Tongue (tissue), 2 donors: ENCODE data around the gene COL23A1. TPM values are rescaled to one million over a fixed set of nuclear protein-coding genes. Genes with fewer than 3 reads are reported as not detected.

Source experiments
- DNase-seq: peaks from one replicate; pipeline ENCODE4 v3.0.0-alpha.2; 2015
- total RNA-seq: library from RNA; depleted of rRNA; stranded (reverse); fragments of >200 nt; gene quantifications from one replicate; pipeline ENCODE4 v1.2.3, GENCODE V29; 2014

COL23A1 gene
- total RNA-seq, 1 donor from 2014 or later, result 5.4 TPM

- DNase-seq, result no peak
These were observed 35.9 kb downstream of the COL23A1 start for GRCh38 chr5:178554311-178554710.

DNA sequence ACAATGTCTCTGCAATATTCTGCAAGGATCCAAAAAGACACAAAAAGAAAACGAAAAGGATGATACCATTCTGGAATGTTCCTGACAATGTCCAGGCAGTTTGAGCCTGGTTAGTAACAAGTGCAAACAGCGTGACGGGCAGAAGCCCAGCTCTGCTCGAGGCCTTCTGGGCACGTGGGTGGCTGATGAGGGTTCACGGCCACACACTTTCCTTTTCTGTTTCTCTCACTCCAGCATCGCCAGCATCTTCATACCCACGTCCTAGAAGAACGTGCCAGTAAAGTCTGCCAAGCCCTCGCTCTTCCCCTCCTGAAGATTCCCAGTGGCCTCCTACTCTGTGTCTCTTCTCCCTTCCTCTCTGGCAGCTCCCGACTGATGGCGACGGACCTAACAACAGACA is 36.7 kb downstream of the COL23A1 start:
- no peak for DNase-seq

DNA sequence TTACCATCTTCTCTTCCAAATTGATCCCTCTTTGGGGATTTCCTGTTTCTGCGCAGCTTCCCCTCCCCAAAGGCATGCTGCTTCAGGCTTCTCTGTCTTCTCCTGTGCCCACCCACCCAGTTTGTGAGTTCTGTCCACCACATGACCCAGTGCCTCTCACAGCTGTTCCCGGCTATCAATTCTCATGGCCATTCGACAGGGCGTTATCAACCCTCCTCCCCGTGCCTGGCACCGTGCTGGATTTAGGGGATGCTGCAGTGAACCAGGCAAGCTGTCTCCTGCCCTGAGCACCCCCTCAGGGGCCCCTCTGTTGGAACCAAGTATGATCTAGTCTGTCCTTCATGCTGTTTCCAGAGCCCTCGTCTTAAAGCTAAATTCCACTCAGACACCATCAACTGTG is 38.7 kb downstream of the COL23A1 start:
- DNase-seq, result no peak

GRCh38 chr5:178551059-178551458 is 39.1 kb downstream of the COL23A1 start:
- DNase-seq, result peak; percentile 58

GRCh38 chr5:178548746-178549145 is 41.4 kb downstream of the COL23A1 start:
- no peak for DNase-seq

GRCh38 chr5:178547753-178548415 is 42.3 kb downstream of the COL23A1 start:
- DNase-seq, result no peak

DNA sequence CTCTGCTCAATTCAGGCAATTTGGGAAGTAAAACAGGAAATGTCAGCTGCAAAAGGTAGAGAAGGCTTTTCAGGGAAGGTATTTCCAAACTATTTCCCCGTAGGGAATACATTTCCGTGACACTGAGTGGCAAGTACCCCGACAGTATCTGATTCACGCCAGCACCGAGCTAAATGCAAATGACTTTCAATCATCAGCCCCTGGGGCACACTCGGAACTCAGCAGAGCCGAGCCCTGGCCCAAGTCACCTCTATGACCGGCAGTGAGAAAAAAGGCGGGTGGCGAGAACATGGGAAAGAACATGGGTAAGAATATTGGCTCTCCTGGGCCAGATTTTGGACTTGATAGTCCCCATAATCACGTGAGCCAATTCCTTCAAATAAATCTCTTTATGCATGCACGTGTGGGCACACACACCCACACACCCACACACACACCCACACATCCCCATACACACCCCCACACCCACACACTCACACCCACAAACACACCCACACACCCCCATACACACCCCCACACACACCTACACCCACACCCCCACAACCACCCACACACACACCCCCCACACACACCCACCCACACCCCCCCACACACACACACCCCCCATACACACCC is 43.0 kb downstream of the COL23A1 start:
- DNase-seq, result no peak

- no peak for DNase-seq
These were observed 43.5 kb downstream of the COL23A1 start for GRCh38 chr5:178546675-178547033.

DNA sequence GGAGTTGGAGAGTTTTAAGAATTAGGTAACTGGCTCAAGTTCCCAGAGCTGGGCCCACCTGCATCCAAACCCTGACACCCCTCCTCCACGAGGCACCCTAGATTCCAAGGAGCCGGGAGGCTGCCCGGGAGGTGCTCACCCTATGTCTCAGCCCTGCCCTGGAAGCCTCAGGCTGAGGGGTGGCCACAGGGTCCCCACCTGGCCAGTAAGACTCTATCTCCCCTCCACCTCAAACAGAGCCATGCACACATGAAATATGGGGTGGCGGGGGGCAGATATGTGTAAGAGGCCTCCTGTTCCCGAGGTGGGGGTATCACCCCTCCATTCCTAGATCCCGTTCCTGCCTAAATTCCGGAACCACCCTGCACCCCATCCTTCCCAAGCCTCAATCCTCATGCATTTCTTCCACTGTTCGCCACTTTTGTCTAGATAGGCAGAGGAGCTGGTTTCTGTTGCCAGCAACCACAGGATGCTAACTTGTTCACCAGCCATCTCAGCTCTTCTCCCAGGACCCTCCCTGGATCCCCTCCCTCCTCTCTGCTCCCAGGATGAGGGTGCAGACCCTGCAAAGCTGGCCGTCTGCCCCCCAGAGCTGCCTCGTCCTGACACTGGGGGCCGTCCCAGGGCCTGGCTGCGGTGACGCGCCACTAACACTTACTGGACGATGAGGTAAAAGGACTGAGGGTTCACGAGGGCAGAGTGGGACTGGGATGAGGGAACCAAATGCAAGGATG is 44.1 kb downstream of the COL23A1 start:
- no peak for DNase-seq

DNA sequence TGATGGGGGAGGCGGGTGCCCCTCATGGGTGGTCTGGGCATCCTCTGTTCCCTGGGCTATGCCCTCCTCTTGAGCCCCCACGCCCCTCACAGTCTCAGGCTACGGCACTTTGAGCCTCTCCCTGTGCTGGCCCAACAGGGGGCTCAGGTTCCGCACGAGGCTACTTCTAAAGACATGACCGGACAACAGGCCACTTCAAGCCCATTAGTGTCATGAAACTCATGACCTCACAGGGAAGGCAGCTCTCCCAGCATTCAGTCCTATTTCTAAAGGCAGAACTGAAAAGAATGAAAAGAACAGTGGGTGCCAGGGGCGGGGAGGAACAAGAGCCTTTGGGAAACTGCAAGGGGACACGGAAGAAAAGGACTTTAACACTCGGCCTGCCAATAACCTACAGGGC is 45.0 kb downstream of the COL23A1 start:
- no peak for DNase-seq

DNA sequence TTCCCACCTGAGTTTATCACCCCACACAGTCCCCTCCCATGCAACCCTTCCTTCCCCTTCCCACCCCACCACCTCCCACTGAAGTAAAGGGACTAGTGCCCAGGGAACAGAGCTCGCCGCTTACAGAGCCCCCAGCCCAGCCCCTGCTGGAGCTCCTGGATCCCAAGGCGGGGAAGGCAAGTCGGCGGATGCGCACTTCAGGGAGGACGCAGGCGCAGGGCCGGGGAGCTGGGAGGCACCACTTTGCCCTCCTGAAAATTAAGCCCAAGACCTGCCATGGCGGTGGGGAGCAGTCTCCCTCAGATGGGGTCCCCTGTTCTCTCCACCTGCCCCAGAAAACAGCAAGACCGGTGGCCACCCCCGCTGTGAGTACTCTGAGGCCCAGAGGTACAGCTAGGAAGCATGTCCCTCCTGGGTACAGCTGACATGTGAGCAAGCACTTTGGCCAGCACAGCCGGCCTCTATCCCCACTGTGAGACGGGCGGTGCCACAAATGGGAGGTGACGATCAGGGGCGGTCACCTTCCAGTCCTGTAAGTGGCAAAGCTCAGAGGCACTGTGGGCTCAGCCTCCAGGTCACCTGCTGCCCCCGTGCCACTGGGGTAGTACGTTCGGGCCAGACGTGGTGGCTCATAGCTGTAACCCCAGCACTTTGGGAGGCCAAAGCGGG is 45.9 kb downstream of the COL23A1 start:
- DNase-seq, result no peak

DNA sequence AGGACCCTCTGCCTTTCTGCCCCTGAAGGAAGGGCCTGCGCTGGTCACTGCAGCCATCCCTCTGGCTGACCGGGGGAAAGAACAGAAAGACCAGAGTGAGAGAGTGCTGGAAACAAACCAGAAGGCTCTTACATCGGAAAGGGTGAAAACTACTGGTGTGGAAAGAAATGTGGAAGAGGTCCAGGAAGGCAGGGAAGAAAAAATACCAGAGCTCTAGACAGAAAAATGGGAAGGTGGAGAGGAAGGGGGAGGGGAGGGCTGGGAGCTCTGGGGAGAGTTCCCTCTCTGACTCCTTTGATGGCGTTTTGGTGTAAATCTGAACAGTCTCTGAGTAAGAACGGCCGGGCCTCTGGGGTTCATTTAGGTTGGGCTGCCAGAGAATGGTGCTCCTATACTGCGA is 47.7 kb downstream of the COL23A1 start:
- peak; percentile 75 for DNase-seq

GRCh38 chr5:178540526-178540925 is 49.7 kb downstream of the COL23A1 start:
- DNase-seq, result no peak

GRCh38 chr5:178538741-178539229 is 51.4 kb downstream of the COL23A1 start:
- DNase-seq, result no peak

DNA sequence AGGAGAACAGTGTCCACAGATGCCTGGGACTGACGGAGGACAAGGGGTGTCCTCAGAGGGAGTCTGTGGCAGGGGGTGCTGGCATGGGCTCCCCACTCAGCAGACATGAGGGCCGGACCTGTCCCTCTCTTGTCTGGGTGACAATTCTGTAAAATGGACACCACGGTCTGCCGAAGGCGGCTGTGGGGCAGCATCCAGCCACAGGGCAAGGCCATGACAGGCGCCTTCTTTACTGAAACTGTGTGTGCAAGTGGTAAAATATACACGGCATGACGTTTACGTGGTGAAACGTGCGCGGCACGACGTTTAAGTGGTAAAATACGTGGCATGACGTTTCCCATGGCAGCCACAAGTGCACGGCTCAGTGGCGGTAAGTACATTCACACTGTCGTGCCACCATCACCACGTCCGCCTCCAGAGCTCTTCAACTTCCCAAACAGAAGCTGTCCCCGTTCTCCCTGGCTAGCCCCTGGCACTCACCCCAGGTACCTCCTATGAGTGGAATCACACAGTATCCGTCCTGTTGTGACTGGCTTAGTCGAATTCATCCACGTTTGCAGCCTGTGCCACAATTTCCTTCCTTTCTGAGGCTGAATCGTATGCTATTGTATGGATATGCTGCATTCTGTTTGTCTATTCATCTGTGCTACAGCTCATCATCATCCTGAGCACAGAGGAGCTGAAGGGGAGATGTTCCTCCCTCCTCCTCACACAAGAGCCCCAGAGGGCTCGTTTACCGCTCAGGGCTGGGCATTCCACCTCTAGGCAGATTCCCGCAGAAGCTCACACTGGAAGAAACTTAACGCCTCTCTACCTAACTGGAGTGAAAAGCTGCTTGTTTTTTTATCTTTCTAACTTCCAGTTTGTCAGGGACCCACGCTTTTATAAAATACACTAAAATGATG is 52.5 kb downstream of the COL23A1 start:
- DNase-seq, result no peak

DNA sequence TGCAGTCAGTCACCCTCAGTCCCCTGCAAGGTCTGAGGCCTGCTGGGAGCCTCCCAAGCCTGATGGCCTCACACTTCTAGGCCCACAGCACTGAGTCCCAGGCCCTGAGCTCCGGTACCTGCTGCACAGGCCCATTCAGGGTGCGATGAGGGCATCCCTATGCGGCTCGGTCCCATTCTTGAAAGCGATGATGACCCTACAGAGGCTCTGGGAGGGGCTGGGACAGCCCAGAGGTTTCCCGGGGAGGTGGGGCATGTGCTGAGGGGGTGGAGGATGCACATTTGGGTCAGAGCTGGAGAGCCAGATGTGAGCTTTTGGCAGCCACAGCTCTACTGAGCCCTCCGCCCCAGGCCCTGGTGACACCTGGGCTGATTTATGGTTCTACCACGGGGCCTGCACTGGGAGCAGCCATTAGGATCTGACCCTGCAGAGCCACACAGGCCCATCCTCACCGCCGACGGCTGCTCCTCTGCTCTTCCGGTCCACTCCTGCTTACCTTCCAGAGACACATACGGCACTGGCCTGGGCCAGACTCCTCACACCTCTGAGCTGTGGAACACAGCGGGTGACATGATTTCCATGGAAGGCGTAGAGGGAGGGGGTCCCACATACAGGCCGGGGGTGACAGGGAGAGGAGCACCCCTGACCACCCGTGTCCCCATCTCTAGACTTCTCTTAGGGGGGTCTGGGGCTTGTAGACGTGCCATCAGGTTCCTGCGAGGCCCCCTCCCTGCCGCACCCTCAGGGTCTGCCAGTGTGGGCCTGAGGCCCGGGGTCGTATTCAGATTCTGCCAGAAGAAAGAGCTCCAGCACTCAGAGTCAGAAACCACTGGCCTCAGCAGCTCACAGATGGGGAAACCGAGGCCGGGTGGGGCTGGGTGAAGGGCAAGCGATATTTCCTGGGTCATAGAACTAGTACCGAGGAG is 53.4 kb downstream of the COL23A1 start:
- no peak for DNase-seq

- DNase-seq, result no peak
These were observed 54.7 kb downstream of the COL23A1 start for GRCh38 chr5:178535299-178536175.

- DNase-seq, result no peak
These were observed 57.1 kb downstream of the COL23A1 start for GRCh38 chr5:178533136-178533535.

DNA sequence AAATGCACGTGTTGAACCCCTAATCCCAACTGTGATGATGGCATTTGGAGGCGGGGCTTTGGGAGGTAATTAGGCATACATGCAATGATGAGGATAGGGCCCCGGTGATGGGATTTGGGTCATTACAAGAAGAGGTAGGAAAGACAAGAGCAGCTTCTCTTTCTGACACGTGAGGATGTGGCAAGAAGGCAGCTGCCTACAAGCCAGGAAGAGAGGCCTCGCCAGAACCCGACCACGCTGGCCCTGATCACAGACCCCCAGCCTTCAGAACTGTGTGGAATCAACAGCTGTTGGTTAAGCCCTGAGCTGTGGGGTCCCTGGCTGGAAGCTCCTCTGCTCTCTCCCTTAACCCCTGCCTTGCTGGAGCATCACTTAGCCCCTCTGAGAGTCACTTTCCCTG is 57.5 kb downstream of the COL23A1 start:
- DNase-seq, result peak; percentile 34

DNA sequence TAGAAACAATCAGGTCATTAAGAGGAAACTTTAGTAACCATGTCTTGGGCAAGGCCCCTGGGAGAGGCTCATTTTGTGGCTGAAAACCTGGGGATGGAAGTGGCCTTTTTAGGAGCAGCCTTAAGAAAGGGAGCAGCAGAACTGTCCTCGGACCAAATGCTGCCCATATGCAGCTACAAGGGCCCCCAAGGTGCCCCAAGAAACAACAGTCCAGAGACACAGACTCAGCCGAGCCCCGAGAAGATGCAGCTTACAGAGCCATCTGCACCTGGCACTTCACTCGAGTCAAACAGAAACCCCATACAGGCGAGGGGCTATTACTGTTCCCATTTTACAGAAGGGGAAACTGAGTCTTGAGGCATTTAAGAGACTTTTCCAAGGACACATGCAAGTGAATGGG is 58.0 kb downstream of the COL23A1 start:
- DNase-seq, result no peak
